Measurements from ENCODE around the gene PRAC2.

The PRAC2 gene

DNA sequence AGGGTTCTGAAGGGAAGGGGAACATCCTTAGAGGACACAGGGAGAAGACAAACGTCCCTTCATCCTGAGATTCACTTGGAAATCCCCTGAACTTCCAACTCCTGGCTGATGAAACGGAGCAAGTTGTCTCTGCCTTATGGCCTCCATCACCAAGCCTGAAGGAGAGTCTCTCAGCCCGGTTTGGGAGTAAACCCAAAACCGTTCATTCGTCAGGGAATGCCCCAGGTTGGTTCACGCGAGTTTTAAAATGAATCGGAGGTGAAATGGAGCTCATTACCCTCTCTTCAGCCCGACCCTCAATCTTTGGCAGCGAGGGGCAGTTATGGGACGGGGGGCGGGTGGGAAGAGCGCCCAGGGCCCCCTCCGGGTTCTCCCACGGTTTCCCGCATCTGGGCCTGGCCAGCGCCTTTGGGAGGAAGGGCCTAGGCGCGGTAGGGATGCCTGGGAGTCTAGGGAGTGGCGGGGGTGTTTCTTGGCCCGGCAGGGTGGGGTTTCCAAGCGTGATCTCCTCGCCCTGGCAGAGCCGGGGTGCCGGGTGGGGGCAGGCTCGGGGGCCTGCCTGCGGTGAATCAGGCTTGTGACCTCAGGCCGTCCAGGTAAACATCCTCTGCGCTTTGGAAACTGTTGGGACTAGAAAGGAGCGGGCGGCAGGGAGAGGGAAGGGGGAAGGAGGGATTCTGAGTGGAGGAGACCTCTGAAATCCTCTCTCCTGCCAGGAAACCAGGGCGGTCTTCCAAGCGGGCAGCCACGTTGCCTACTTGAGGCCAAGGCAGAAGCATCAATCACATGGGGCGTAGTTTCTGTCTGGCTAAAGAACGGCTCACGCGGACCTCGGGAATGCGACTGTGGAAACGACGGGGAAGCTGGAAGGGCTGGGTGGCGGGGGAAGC is 29.7 kb downstream of the PRAC2 start:
- TF ChIP-seq, protein P1, sequence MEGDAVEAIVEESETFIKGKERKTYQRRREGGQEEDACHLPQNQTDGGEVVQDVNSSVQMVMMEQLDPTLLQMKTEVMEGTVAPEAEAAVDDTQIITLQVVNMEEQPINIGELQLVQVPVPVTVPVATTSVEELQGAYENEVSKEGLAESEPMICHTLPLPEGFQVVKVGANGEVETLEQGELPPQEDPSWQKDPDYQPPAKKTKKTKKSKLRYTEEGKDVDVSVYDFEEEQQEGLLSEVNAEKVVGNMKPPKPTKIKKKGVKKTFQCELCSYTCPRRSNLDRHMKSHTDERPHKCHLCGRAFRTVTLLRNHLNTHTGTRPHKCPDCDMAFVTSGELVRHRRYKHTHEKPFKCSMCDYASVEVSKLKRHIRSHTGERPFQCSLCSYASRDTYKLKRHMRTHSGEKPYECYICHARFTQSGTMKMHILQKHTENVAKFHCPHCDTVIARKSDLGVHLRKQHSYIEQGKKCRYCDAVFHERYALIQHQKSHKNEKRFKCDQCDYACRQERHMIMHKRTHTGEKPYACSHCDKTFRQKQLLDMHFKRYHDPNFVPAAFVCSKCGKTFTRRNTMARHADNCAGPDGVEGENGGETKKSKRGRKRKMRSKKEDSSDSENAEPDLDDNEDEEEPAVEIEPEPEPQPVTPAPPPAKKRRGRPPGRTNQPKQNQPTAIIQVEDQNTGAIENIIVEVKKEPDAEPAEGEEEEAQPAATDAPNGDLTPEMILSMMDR (IDR thresholded peaks at IDR 0.05; ENCODE audit: low read depth, low read length): no peak
- no peak overlapping the region for H3K4me3 ChIP-seq (replicated peaks in 1 of 2; ENCODE audit: low read depth in 2 of 2, low read length in 2 of 2)
- no peak for DNase-seq (ENCODE audit: low read depth in 2 of 2)

DNA sequence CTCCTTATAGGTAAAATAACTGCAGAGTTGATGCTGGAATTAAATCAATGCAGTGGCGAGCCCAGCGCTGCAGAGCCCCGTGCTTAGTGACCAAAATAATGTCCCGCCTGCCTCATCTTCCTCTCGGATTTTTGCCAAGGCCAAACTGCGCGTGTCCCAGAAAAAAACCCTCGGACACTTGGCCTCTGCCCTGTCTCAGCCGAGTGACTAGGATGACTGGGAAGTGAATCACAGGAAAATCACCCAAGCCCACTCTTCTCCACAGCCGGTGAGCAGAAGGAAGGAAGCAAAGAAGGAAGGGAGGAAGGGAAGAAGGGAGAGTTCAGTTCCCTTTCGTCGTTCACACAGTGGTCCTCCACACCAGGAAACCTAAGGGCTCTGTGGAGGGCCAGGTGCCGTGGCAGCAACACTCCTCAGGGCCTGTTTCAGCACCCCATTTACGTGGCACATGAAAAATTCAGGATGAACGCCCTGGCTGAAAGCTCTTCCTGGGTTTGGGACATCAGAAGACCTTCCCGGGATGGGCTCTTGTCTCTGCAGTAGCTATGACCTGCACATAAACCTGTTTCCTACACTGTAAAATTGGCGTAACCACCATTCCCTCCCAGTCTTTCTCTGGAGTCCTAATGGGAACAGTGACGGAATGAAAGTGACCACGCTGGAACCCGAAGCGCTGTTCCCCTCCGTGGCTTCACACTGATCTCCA is 31.0 kb downstream of the PRAC2 start:
- no peak overlapping the region for H3K4me3 ChIP-seq (replicated peaks in 1 of 2; ENCODE audit: low read depth in 2 of 2, low read length in 2 of 2)
- DNase-seq (ENCODE audit: low read depth in 2 of 2): no peak
- TF ChIP-seq, protein P1 (IDR thresholded peaks at IDR 0.05; ENCODE audit: low read depth, low read length): no peak

DNA sequence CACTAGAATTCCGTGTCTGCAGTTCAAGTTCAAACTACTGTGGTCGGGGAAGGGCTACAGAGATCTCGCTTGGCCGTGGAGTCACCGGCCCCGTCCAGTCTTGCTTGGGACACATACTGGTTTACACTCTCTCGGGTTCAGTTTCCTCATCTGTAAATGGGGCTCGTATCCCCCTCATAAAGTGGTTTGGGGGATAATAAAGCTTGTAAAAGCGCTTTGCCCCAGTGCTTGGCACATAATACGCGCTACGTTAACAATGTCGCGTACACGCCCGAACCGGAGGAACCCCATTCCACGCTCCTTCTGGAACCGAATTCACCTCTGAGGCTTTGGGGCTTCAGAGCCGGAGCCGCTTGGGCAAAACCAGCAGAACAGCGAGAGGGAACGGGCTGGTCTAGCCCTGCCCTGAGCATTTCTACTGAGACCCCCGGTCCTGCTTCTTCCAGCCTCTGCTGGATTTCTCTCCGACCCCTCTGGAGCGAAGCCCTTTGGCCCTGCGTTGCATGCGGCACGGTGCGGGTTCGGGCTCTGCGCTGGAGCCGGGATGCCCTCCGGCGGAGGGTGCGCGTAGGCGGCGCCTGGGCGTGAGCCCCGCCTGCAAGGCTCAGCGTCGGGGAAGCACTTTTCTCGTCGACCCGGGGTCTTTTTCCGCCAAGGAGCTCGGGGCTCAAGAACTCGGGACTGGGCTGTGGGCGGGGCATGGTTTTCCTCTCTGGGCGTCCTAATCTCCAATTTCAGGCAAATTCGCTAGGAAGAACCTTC is 31.7 kb downstream of the PRAC2 start:
- TF ChIP-seq, protein P1 (IDR thresholded peaks at IDR 0.05; ENCODE audit: low read depth, low read length): no peak
- H3K4me3 ChIP-seq (replicated peaks in 1 of 2; ENCODE audit: low read depth in 2 of 2, low read length in 2 of 2): no peak overlapping the region
- DNase-seq (ENCODE audit: low read depth in 2 of 2): no peak

GRCh38 chr17:48755356-48755755 is 32.4 kb downstream of the PRAC2 start:
- TF ChIP-seq, protein P1 (IDR thresholded peaks at IDR 0.05; ENCODE audit: low read depth, low read length): no peak
- H3K4me3 ChIP-seq (replicated peaks in 1 of 2; ENCODE audit: low read depth in 2 of 2, low read length in 2 of 2): no peak overlapping the region

GRCh38 chr17:48756830-48757251 is 33.9 kb downstream of the PRAC2 start:
- H3K4me3 ChIP-seq (replicated peaks in 1 of 2; ENCODE audit: low read depth in 2 of 2, low read length in 2 of 2): no peak overlapping the region
- TF ChIP-seq, protein P1 (IDR thresholded peaks at IDR 0.05; ENCODE audit: low read depth, low read length): no peak
- DNase-seq (ENCODE audit: low read depth in 2 of 2): no peak

More at GRCh38 chr17:48755356-48755755, 32.4 kb downstream of the PRAC2 start:
- no peak for DNase-seq (ENCODE audit: low read depth in 2 of 2)

GRCh38 chr17:48757524-48757961 is 34.6 kb downstream of the PRAC2 start:
- H3K4me3 ChIP-seq (replicated peaks in 1 of 2; ENCODE audit: low read depth in 2 of 2, low read length in 2 of 2): no peak overlapping the region

More at GRCh38 chr17:48757524-48757961, 34.6 kb downstream of the PRAC2 start:
- TF ChIP-seq, protein P1 (IDR thresholded peaks at IDR 0.05; ENCODE audit: low read depth, low read length): no peak
- no peak for DNase-seq (ENCODE audit: low read depth in 2 of 2)
